GM19397 (cell line): ENCODE data around the gene NCAPH2.

ENCODE experiments used
- ATAC-seq: cut with Tn5 transposase; IDR thresholded peaks from one replicate; pipeline ENCODE4 v1.9.1; 2021; ENCODE audit warnings: mild to moderate bottlenecking, moderate library complexity; ENCODE audit not compliant: unreplicated experiment

The NCAPH2 gene

GRCh38 chr22:50568626-50569025 is 60.6 kb downstream of the NCAPH2 start:
- no peak for ATAC-seq

GRCh38 chr22:50569041-50569459 is 61.0 kb downstream of the NCAPH2 start:
- ATAC-seq, result no peak

GRCh38 chr22:50569896-50570535 is 62.0 kb downstream of the NCAPH2 start:
- ATAC-seq, result no peak

- no peak for ATAC-seq
Observed at GRCh38 chr22:50570861-50571260, 62.8 kb downstream of the NCAPH2 start.

- ATAC-seq, result no peak
Observed at GRCh38 chr22:50571264-50572175, 63.5 kb downstream of the NCAPH2 start.

- no peak for ATAC-seq
Observed at GRCh38 chr22:50572965-50573364, 64.9 kb downstream of the NCAPH2 start.

- ATAC-seq, result no peak
Observed at GRCh38 chr22:50573491-50574382, 65.7 kb downstream of the NCAPH2 start.

GRCh38 chr22:50574383-50574755 is 66.3 kb downstream of the NCAPH2 start:
- ATAC-seq, result no peak
